ENCODE measurements around the gene SCARF2.

Gene SCARF2

GRCh38 chr22:20439928-20440575 is 2.4 kb upstream of the SCARF2 start:
- no peak for DNase-seq

GRCh38 chr22:20439556-20439927 is 1.9 kb upstream of the SCARF2 start:
- no peak for DNase-seq

GRCh38 chr22:20438678-20439492 is 1.3 kb upstream of the SCARF2 start:
- no peak for DNase-seq

- DNase-seq: no peak
Measured at GRCh38 chr22:20438427-20438677, 727 bp upstream of the SCARF2 start.

GRCh38 chr22:20436768-20437612 is 635 bp downstream of the SCARF2 start:
- peak; percentile 38 for DNase-seq

- DNase-seq: peak; percentile 72
Measured at GRCh38 chr22:20436307-20436767, 1.3 kb downstream of the SCARF2 start.

- no peak for DNase-seq
Measured at GRCh38 chr22:20435436-20436306, 2.0 kb downstream of the SCARF2 start.

GRCh38 chr22:20434773-20435172 is 2.9 kb downstream of the SCARF2 start:
- DNase-seq: no peak

GRCh38 chr22:20434264-20434751 is 3.3 kb downstream of the SCARF2 start:
- no peak for DNase-seq

GRCh38 chr22:20433686-20434241 is 3.9 kb downstream of the SCARF2 start:
- no peak for DNase-seq

- DNase-seq: no peak
Measured at GRCh38 chr22:20433191-20433590, 4.4 kb downstream of the SCARF2 start.

- DNase-seq: no peak
Measured at GRCh38 chr22:20432244-20432686, 5.4 kb downstream of the SCARF2 start.

GRCh38 chr22:20431511-20432192 is 6.0 kb downstream of the SCARF2 start:
- DNase-seq: no peak

- DNase-seq: peak; percentile 58
Measured at GRCh38 chr22:20430720-20431510, 6.7 kb downstream of the SCARF2 start.

- DNase-seq: no peak
Measured at GRCh38 chr22:20430101-20430719, 7.4 kb downstream of the SCARF2 start.

- no peak for DNase-seq
Measured at GRCh38 chr22:20429254-20430100, 8.1 kb downstream of the SCARF2 start.

- DNase-seq: no peak
Measured at GRCh38 chr22:20428496-20429253, 8.9 kb downstream of the SCARF2 start.

- no peak for DNase-seq
Measured at GRCh38 chr22:20427945-20428417, 9.6 kb downstream of the SCARF2 start.
